GM19468 (cell line): ENCODE measurements around the gene BOLA3.
A peak's percentile ranks its signal among the peaks of the same experiment; 100 is the strongest.
"Not testable (repeated sequence)": the region's sequence is repeated elsewhere in the genome, so short reads cannot be mapped to it uniquely, and the experiment has no call there.

Experiments
- ATAC-seq: cut with Tn5 transposase; IDR thresholded peaks from one replicate; pipeline ENCODE4 v1.9.1; 2021; ENCODE audit warnings: mild to moderate bottlenecking, moderate library complexity, moderate number of reproducible peaks; ENCODE audit not compliant: unreplicated experiment; ENCODE audit errors: extremely low read depth

BOLA3 gene

DNA sequence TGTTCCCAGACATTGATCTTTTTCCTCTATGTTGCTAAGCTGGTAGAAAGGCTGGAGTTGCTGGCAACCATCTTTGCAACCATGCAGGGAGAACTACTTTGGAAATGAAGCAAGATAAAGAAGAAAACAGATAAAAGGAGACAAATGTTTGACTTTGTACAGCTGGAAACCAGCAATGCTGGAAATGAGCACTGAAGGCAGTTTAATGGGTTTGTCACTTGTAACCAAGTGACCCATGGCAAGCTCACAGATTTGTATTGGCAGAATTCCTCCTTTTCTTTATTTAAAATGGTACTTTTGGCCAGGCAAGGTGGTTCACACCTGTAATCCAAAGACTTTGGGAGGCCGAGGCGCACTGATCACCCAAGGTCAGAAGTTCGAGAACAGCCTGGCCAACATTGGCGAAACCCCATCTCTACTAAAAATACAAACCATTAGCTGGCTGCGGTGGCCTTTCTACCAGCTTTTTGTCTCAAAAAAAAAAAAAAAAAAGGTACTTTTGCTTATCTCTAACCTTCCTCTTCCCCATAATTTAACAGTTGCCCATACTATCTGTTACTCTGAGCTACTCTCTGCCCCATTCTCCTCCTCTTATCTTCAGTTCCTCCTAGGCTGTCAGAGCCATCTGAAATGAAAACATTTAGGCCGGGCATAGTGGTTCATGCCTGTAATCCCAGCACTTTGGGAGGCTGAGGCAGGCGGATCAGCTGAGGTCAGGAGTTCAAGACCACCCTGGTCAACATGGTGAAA, 2.0 kb upstream of the BOLA3 start:
- ATAC-seq: no peak

DNA sequence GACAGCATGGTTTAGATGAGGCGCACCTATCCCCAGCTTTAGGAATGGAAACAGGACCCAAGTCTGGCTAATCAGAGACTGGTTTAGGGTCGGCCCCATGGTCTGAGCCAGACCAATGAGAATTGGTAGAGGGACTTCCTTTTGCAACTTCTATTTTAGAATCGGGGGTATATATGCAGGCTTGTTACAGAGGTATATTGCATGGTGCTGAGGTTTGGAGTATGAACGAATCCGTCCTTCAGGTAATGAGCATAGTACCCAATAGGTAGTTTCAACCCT, 1.5 kb upstream of the BOLA3 start:
- ATAC-seq: no peak

GRCh38 chr2:74148457-74149246, 940 bp upstream of the BOLA3 start:
- no peak for ATAC-seq

DNA sequence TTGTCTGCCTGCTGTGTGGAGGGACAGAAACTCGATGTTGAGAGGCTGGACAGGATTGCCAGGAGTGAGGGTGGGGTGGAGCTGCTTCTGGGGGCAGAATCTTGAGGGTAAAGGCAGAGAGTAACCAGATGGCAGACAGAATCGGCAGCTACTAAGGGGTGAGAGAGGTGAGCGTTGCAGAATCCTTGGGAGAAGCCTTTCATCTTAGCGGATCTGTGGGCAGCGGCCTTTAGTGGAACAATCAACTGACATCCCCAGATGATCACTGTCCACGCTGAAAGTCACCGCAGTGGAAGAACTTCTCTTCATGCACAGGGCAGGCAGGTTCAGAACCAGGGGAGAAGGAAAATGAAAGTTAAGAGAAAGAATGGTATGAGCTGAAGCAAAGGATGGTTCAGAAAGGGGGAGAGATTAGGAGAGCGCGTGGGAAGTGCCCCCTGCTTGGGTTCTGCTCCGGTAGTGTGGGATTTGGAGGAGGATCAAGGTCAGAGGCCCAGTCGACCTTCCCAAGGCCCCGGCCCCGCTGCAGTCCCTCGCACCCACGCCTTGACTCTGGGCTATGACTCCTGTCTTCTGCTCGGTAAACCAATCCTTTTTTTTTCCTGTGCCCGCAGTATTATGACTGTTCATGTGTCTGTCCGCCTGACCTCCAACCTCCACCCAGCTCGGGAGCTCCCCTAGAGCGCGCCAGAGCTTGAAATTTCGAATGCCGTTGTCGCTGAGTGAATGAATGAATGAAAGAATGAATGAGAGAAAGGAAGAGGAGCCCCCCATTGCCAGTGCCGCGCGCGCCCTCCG, 584 bp downstream of the BOLA3 start:
- no peak for ATAC-seq

GRCh38 chr2:74142340-74142739, 5.4 kb downstream of the BOLA3 start:
- no peak for ATAC-seq

GRCh38 chr2:74138600-74139323, 8.9 kb downstream of the BOLA3 start:
- no peak for ATAC-seq

GRCh38 chr2:74137651-74138599, 9.8 kb downstream of the BOLA3 start:
- no peak for ATAC-seq

- no peak for ATAC-seq
Observed at GRCh38 chr2:74131901-74132300, 15.8 kb downstream of the BOLA3 start.

DNA sequence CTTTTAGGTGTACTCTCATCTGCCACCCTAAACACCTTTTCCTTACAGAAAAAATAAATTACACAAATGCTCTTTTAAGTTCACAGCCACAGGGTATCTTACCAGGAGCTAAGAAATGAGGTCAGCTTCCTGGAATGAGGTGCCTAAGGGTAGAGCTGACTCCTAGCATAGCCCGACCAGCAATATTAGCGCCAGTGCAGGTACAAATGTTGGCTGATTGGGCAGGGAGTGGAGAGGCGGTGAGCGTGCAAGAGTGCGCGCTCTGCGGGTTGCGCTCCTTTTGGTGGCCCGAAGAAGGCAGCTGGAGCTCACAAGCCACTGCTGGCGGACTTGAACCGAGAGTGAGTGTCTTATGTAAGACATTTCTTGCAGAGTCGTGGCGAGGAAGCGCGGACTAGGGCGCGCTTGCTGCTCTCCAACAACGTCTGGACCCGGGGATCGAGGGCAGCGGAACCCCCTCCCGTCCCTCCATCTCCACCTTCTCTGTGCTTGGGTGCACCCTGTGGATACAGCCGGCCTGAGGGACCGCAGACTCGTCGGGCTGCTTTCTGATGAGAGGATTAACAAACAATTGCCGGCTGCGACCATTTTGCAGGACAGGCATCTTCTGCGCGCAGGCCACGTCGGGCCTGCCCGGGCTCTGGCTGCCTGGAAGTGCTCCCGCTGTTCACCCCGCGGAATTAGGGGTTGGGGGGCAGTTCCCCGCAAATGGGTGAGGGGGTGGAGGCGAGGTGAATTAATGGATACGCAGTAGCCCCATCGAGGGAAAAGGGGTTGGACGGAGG, 17.3 kb downstream of the BOLA3 start:
- ATAC-seq: no peak

GRCh38 chr2:74128206-74128605, 19.5 kb downstream of the BOLA3 start:
- no peak for ATAC-seq

- not testable (repeated sequence) for ATAC-seq
Observed at GRCh38 chr2:74123955-74124354, 23.8 kb downstream of the BOLA3 start.

GRCh38 chr2:74121846-74122245, 25.9 kb downstream of the BOLA3 start:
- not testable (repeated sequence) for ATAC-seq

- ATAC-seq: peak; percentile 92
Observed at GRCh38 chr2:74119912-74120825, 27.5 kb downstream of the BOLA3 start.

DNA sequence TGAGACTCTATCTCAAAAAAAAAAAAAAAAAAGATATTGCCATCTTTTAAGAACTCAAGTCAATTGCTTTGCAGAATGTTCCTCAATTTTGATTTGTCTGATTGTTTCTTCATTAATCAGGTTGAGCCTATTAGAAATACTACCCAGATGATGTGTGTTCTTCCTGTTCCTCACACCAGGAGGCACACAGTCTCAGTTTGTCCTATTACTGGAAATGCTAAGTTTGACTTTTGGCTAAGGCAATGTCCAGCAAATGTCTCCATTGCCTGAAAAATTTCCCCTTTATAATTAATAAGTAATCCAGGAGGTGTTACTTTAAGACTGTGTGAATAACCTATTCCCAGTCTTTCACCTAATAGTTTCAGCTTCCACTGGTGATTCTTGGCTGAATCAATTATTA, 28.4 kb downstream of the BOLA3 start:
- ATAC-seq: no peak

DNA sequence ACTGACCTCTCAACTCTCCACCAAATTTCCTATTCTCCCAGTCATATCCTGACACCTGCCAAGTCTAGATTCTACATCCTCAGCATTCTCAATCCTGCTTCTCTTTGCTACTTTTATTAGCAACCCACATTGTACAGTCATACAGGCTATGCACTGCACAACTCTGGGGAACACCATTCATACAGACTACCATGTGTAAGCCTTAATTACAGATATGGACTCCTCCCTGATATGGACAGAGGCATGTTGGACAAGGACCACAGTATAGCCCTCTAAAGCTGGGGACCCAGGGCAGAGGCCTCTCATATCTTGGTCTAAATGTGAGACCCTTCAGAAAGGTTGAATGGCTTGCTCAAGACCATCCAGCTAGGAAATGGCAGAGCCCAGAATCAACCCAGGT, 36.3 kb downstream of the BOLA3 start:
- no peak for ATAC-seq

- ATAC-seq: no peak
Observed at GRCh38 chr2:74110537-74110936, 37.2 kb downstream of the BOLA3 start.

DNA sequence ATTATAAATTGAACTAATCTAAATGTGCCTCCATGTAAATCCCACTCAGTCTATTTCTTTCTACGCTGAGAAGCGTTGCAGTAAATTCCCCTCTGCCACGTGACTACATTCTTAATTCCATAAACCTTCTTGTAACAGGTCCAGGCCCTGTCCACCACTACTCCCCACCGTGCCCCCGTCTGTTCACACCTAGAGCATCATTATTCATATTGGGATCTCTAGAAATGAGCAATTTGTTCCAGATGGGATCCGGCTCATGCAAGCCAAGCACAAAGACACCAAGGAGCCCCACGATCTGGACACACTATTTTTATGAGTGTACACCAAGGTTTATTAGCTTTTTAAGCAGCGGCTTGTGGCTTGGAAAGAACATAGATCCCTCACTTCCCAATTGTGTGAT, 38.2 kb downstream of the BOLA3 start:
- ATAC-seq: no peak

DNA sequence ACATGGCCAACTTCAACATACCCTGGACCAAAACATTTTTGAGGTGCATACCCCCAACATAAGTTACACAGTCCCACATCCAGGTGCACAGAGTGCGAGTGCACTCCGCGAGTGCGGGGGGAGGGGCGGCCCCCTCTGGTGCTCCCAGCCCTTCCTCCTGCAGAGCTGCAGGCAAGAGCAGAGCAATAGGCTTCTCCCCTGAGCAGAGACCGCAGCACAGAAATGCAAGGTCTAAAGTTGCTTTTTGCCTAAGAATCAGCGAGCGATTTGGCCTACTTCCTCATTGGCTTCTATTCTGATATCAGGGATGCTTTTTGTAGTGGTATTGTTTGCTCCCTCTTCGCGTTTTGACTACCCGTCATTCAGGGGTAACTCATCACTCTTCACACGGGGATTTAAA, 40.6 kb downstream of the BOLA3 start:
- ATAC-seq: no peak
